Smooth muscle cell (in vitro differentiated cells): ENCODE results near the gene TMEM272. TPM values are rescaled to one million over a fixed set of nuclear protein-coding genes. Genes with fewer than 3 reads are reported as not detected.

Source experiments
- DNase-seq: peaks from one replicate; lab custom pipeline; 2025; ENCODE audit not compliant: unreplicated experiment; lab: John Stamatoyannopoulos, UW
- H2AFZ ChIP-seq: fragments of 200-600 bp; sonication (generic); 2 replicates; pipeline ENCODE4 v1.6.0; 2016; ENCODE audit warnings: antibody characterized with exemption, low read depth, mild to moderate bottlenecking
- H3F3A ChIP-seq: fragments of 200-600 bp; sonication (generic); 2 replicates; pipeline ENCODE4 v1.6.0; 2017; ENCODE audit warnings: antibody characterized with exemption, low read depth
- H3K27ac ChIP-seq: fragments of 200-600 bp; sonication (generic); 2 replicates; pipeline ENCODE4 v1.5.1; 2016; ENCODE audit warnings: low read depth, mild to moderate bottlenecking
- H3K27me3 ChIP-seq: fragments of 200-600 bp; sonication (generic); 2 replicates; pipeline ENCODE4 v1.6.1; 2016; ENCODE audit warnings: low read depth, mild to moderate bottlenecking
- H3K36me3 ChIP-seq: fragments of 200-600 bp; sonication (generic); 2 replicates; pipeline ENCODE4 v1.5.1; 2016; ENCODE audit warnings: low read depth
- H3K4me1 ChIP-seq: fragments of 200-600 bp; sonication (generic); 2 replicates; pipeline ENCODE4 v1.5.1; 2016; ENCODE audit warnings: low read depth
- H3K4me2 ChIP-seq: fragments of 200-600 bp; sonication (generic); 2 replicates; pipeline ENCODE4 v1.6.0; 2016; ENCODE audit warnings: mild to moderate bottlenecking
- H3K4me3 ChIP-seq: fragments of 200-600 bp; sonication (generic); 2 replicates; pipeline ENCODE4 v1.5.1; 2016; ENCODE audit warnings: mild to moderate bottlenecking
- H3K79me2 ChIP-seq: fragments of 200-600 bp; sonication (generic); 2 replicates; pipeline ENCODE4 v1.6.0; 2016; ENCODE audit warnings: low read depth, mild to moderate bottlenecking
- H3K9ac ChIP-seq: fragments of 200-600 bp; sonication (generic); 2 replicates; pipeline ENCODE4 v1.6.0; 2016; ENCODE audit warnings: low read depth
- H3K9me3 ChIP-seq: fragments of 200-600 bp; sonication (generic); replicated peaks from 2 replicates; pipeline ENCODE4 v1.5.1; 2016; ENCODE audit warnings: low read depth
- H4K20me1 ChIP-seq: fragments of 200-600 bp; sonication (generic); 2 replicates; pipeline ENCODE4 v1.6.0; 2016; ENCODE audit warnings: low read depth
- WGBS: methylation state at CpG from one replicate; pipeline ENCODE4 v1.1.7; 2016; ENCODE audit warnings: low lambda C conversion rate; 5-methylcytosine and 5-hydroxymethylcytosine counted together
- polyA plus RNA-seq: library from polyadenylated mRNA; unstranded; fragments of >200 nt; fragmentation: Nextera tagmentation; extraction: Ambion mirVana; gene quantifications from 2 replicates; pipeline ENCODE4 v1.2.1, GENCODE V29; 2016
- total RNA-seq: library from RNA; depleted of rRNA; stranded (reverse); fragments of >200 nt; gene quantifications from 2 replicates; pipeline ENCODE4 v1.2.3, GENCODE V29; 2014
- TF ChIP-seq, protein P1 (sequence below): fragments of 200-600 bp; sonication (generic); IDR thresholded peaks from 2 replicates; pipeline ENCODE4 v1.5.1; 2017; ENCODE audit warnings: borderline replicate concordance, mild to moderate bottlenecking, antibody characterized with exemption; ENCODE audit not compliant: insufficient read depth, poor library complexity, severe bottlenecking

Gene TMEM272
- total and polyA plus RNA-seq, 2 experiments from 2014 or later: 0.18 to 0.26 TPM

- no peak for DNase-seq
- no peak overlapping the region for H3K4me2 ChIP-seq
- H3K27ac ChIP-seq: no peak overlapping the region
- H3K9ac ChIP-seq: no peak overlapping the region
- H3K79me2 ChIP-seq: no peaks in the 10 kb centered on the region
- TF ChIP-seq, protein P1, sequence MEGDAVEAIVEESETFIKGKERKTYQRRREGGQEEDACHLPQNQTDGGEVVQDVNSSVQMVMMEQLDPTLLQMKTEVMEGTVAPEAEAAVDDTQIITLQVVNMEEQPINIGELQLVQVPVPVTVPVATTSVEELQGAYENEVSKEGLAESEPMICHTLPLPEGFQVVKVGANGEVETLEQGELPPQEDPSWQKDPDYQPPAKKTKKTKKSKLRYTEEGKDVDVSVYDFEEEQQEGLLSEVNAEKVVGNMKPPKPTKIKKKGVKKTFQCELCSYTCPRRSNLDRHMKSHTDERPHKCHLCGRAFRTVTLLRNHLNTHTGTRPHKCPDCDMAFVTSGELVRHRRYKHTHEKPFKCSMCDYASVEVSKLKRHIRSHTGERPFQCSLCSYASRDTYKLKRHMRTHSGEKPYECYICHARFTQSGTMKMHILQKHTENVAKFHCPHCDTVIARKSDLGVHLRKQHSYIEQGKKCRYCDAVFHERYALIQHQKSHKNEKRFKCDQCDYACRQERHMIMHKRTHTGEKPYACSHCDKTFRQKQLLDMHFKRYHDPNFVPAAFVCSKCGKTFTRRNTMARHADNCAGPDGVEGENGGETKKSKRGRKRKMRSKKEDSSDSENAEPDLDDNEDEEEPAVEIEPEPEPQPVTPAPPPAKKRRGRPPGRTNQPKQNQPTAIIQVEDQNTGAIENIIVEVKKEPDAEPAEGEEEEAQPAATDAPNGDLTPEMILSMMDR: no peak
- no peaks in the 10 kb centered on the region for H3K9me3 ChIP-seq
- no peaks in the 10 kb centered on the region for H3K36me3 ChIP-seq
- H2AFZ ChIP-seq: no peak overlapping the region
- no peaks in the 10 kb centered on the region for H3K4me1 ChIP-seq
- no peaks in the 10 kb centered on the region for H3K27me3 ChIP-seq
- no peak overlapping the region for H3K4me3 ChIP-seq
- 83% methylated on average over 2 of the region's 2 CpGs for WGBS
- no peaks in the 10 kb centered on the region for H4K20me1 ChIP-seq
- H3F3A ChIP-seq: no peaks in the 10 kb centered on the region
These were observed 30.9 kb downstream of the TMEM272 start for GRCh38 chr13:51814071-51814470.

GRCh38 chr13:51811920-51812451 lies 33.0 kb downstream of the TMEM272 start:
- H3K27ac ChIP-seq: no peak overlapping the region
- no peaks in the 10 kb centered on the region for H4K20me1 ChIP-seq
- H3K27me3 ChIP-seq: no peaks in the 10 kb centered on the region
- DNase-seq: no peak
- no peak overlapping the region for H3K4me3 ChIP-seq
- H2AFZ ChIP-seq: no peak overlapping the region
- WGBS: 83% methylated on average over 4 of the region's 4 CpGs
- no peak overlapping the region for H3K9ac ChIP-seq
- H3K9me3 ChIP-seq: no peaks in the 10 kb centered on the region
- H3K36me3 ChIP-seq: no peaks in the 10 kb centered on the region
- no peaks in the 10 kb centered on the region for H3F3A ChIP-seq
- TF ChIP-seq, protein P1: no peak
- H3K79me2 ChIP-seq: no peaks in the 10 kb centered on the region
- H3K4me2 ChIP-seq: no peak overlapping the region
- H3K4me1 ChIP-seq: no peaks in the 10 kb centered on the region

GRCh38 chr13:51811046-51811445 lies 33.9 kb downstream of the TMEM272 start:
- TF ChIP-seq, protein P1: no peak
- H4K20me1 ChIP-seq: no peaks in the 10 kb centered on the region

DNA sequence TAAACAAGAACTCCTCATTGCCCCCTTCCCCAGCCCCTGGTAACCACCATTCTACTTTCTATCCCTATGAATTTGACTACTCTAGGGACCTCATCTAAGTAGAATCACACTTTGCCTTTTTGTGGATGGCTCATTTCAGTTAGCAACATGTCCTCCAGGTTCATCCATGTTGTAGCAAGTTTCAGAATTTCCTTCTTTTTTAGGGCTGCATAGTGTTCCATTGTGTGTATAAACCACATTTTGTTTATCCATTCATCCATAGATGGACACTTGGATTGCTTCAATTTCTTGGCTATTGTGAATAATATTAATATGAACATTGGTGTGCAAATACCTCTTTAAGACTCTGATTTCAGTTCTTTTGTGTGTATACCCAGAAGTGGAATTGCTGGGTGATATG lies 36.2 kb downstream of the TMEM272 start:
- no peaks in the 10 kb centered on the region for H4K20me1 ChIP-seq
- no peak overlapping the region for H3K27ac ChIP-seq
- no peaks in the 10 kb centered on the region for H3K27me3 ChIP-seq
- H3F3A ChIP-seq: peaks cover 14% of the 10 kb centered on the region
- H2AFZ ChIP-seq: no peak overlapping the region
- no peak overlapping the region for H3K4me3 ChIP-seq
- TF ChIP-seq, protein P1: no peak
- no peak overlapping the region for H3K9ac ChIP-seq
- peaks cover 10% of the 10 kb centered on the region for H3K4me1 ChIP-seq
- H3K9me3 ChIP-seq: no peaks in the 10 kb centered on the region
- no peaks in the 10 kb centered on the region for H3K36me3 ChIP-seq
- DNase-seq: no peak
- H3K4me2 ChIP-seq: no peak overlapping the region
- no peaks in the 10 kb centered on the region for H3K79me2 ChIP-seq

More at GRCh38 chr13:51811046-51811445, 33.9 kb downstream of the TMEM272 start:
- Histone ChIP-seq H2AFZ (no peak overlapping the region), H3K4me2 (no peak overlapping the region), H3K27me3 (no peaks in the 10 kb centered on the region), H3K27ac (no peak overlapping the region), H3K36me3 (no peaks in the 10 kb centered on the region), H3F3A (no peaks in the 10 kb centered on the region), H3K4me1 (no peaks in the 10 kb centered on the region), H3K4me3 (no peak overlapping the region), H3K9me3 (no peaks in the 10 kb centered on the region), H3K79me2 (no peaks in the 10 kb centered on the region), H3K9ac (no peak overlapping the region)
- DNase-seq: no peak
- WGBS: 96% methylated on average over 12 of the region's 12 CpGs
